Measurements from ENCODE around the gene GAA. TPM values are rescaled to one million over a fixed set of nuclear protein-coding genes. Genes with fewer than 3 reads are reported as not detected.

The GAA gene
- total and polyA plus RNA-seq, 10 of the 15 experiments (the other 5 are each of a cell fraction or from before 2014, with no cell fraction given), result 0.18 to 10.5 (median 4.1) TPM

GRCh38 chr17:80137131-80137530 lies 35.8 kb downstream of the GAA start:
- no peak for FAIRE-seq
- intact Hi-C loops (cut with micrococcal nuclease; ENCODE audit: unreplicated experiment), result no loop called here
- no peaks in the 10 kb centered on the region for H4K20me1 ChIP-seq (ENCODE audit: control insufficient read depth, insufficient read depth)
- RAD21 ChIA-PET (ENCODE audit: unreplicated experiment), result no interaction called here
- TF ChIP-seq POLR2AphosphoS2 (IDR thresholded peaks at IDR 0.05; ENCODE audit: low read depth, low read length) (no peak), PAX8 (IDR thresholded peaks at IDR 0.05) (no peak), SMC3 (IDR thresholded peaks at IDR 0.05; ENCODE audit: borderline replicate concordance, low read length) (no peak), ZNF687 (IDR thresholded peaks at IDR 0.05) (no peak), USF2 (IDR thresholded peaks at IDR 0.05; ENCODE audit: borderline replicate concordance, low read depth, low read length) (no peak)
- H3K36me3 ChIP-seq (ENCODE audit: control insufficient read depth in 2 of 2, insufficient read depth in 2 of 2, low read length in 1 of 2), result peaks cover 23 to 51% of the 10 kb centered on the region in 2 experiments
- no peak for DNase-seq (ENCODE audit: low read depth, low spot score)
- no peak overlapping the region for H3K9ac ChIP-seq (ENCODE audit: control insufficient read depth, insufficient read depth, low read length)
- H3K4me1 ChIP-seq (ENCODE audit: control insufficient read depth, insufficient read depth, low read length), result no peaks in the 10 kb centered on the region
- no peak for ATAC-seq
- CTCF ChIA-PET, result no interaction called here
- in situ Hi-C loops (cut with MboI), result no loop called here
- H3K4me2 ChIP-seq (ENCODE audit: control insufficient read depth, insufficient read depth), result no peak overlapping the region
- peaks cover 3% of the 10 kb centered on the region for H3K79me2 ChIP-seq (ENCODE audit: control insufficient read depth, insufficient read depth, low read length)
- no peaks in the 10 kb centered on the region for H3K27me3 ChIP-seq (replicated peaks in 1 of 2; ENCODE audit: control insufficient read depth in 2 of 2, insufficient read depth in 2 of 2, low read length in 1 of 2)
- H3K9me3 ChIP-seq (replicated peaks; ENCODE audit: control insufficient read depth, insufficient read depth, low read length), result no peaks in the 10 kb centered on the region
- H3K4me3 ChIP-seq, result no peak overlapping the region
- SMC1A ChIA-PET (ENCODE audit: uncharacterized antibody, unreplicated experiment), result no interaction called here
- H3K27ac ChIP-seq (ENCODE audit: control insufficient read depth, insufficient read depth), result no peak overlapping the region
- no peak overlapping the region for H2AFZ ChIP-seq (ENCODE audit: control insufficient read depth, low read depth, low read length)
- no TSS peak for BruUV-seq (replicated peaks)
- POLR2A ChIA-PET, result no interaction called here
- WGBS (ENCODE audit: insufficient coverage, insufficient replicate concordance, low lambda C conversion rate, missing lambda C conversion rate), result 96% methylated on average over 9 of the region's 9 CpGs

Measured in GM12878 (cell line).